OCI-LY1 (cell line): ENCODE data around the gene C16orf90.
"Not testable (repeated sequence)": the region's sequence is repeated elsewhere in the genome, so short reads cannot be mapped to it uniquely, and the experiment has no call there.

ENCODE experiments used
- H2AFZ ChIP-seq: fragments of 200-600 bp; sonication (generic), shearing (Covaris generic); 2 replicates; pipeline ENCODE4 v1.6.0; 2014; ENCODE audit warnings: antibody characterized with exemption, mild to moderate bottlenecking, low read length
- H3F3A ChIP-seq: fragments of 200-600 bp; sonication (generic), shearing (Covaris generic); 2 replicates; pipeline ENCODE4 v1.6.0; 2014; ENCODE audit warnings: mild to moderate bottlenecking, antibody characterized with exemption, low read length, moderate library complexity; ENCODE audit not compliant: insufficient read depth
- H3K27ac ChIP-seq: fragments of 200-600 bp; sonication (generic); 2 replicates; pipeline ENCODE4 v1.5.1; 2014; ENCODE audit warnings: low read length, mixed run types, mild to moderate bottlenecking, low read depth; ENCODE audit not compliant: poor library complexity, severe bottlenecking
- H3K27me3 ChIP-seq: fragments of 200-600 bp; sonication (generic); 2 replicates; pipeline ENCODE4 v1.6.0; 2014; ENCODE audit warnings: antibody characterized with exemption, mild to moderate bottlenecking, low read length, moderate library complexity; ENCODE audit not compliant: insufficient read depth
- H3K36me3 ChIP-seq: fragments of 200-600 bp; sonication (generic); 2 replicates; pipeline ENCODE4 v1.6.1; 2014; ENCODE audit warnings: mild to moderate bottlenecking, antibody characterized with exemption, low read length, moderate library complexity, mixed read lengths; ENCODE audit not compliant: insufficient read depth
- H3K4me1 ChIP-seq: fragments of 200-600 bp; sonication (generic); 2 replicates; pipeline ENCODE4 v1.5.1; 2014; ENCODE audit warnings: mild to moderate bottlenecking, low read length, moderate library complexity; ENCODE audit not compliant: insufficient read depth, severe bottlenecking
- H3K4me2 ChIP-seq: fragments of 200-600 bp; sonication (generic), shearing (Covaris generic); 2 replicates; pipeline ENCODE4 v1.6.1; 2014; ENCODE audit warnings: low read length
- H3K4me3 ChIP-seq: fragments of 200-600 bp; sonication (generic); 2 replicates; pipeline ENCODE4 v1.5.1; 2014; ENCODE audit warnings: low read length, low read depth, mild to moderate bottlenecking, mixed read lengths; ENCODE audit not compliant: poor library complexity, severe bottlenecking
- H3K79me2 ChIP-seq: fragments of 200-600 bp; shearing (Covaris generic); 2 replicates; pipeline ENCODE4 v1.6.1; 2016; ENCODE audit warnings: mixed run types, low read length, mixed read lengths; ENCODE audit not compliant: insufficient read depth
- H3K9ac ChIP-seq: fragments of 200-600 bp; sonication (generic), shearing (Covaris generic); 2 replicates; pipeline ENCODE4 v1.6.1; 2014; ENCODE audit warnings: mild to moderate bottlenecking, low read length, mixed read lengths
- H3K9me2 ChIP-seq: fragments of 200-600 bp; sonication (generic), shearing (Covaris generic); 2 replicates; pipeline ENCODE4 v1.6.1; 2014; ENCODE audit warnings: low read depth, mild to moderate bottlenecking, low read length, mixed read lengths
- H3K9me3 ChIP-seq: fragments of 200-600 bp; shearing (Covaris generic); 2 replicates; pipeline ENCODE4 v1.6.1; 2014; ENCODE audit warnings: low read length, mixed read lengths
- H4K20me1 ChIP-seq: fragments of 200-600 bp; sonication (generic), shearing (Covaris generic); 2 replicates; pipeline ENCODE4 v1.6.0; 2016; ENCODE audit warnings: mild to moderate bottlenecking, low read length; ENCODE audit not compliant: insufficient read depth
- EZH2 ChIP-seq: fragments of 200-600 bp; sonication (generic), shearing (Covaris generic); IDR thresholded peaks from 2 replicates; pipeline ENCODE4 v1.8.0; 2017; ENCODE audit warnings: borderline replicate concordance, mixed run types, mild to moderate bottlenecking, antibody characterized with exemption, low read length, moderate library complexity, mixed read lengths
- TF ChIP-seq, protein P1 (sequence below): fragments of 200-600 bp; sonication (generic), shearing (Covaris generic); IDR thresholded peaks from 2 replicates; pipeline ENCODE4 v1.5.1; 2017; ENCODE audit warnings: mild to moderate bottlenecking, antibody characterized with exemption, low read length, moderate library complexity, mixed read lengths

C16orf90 gene

DNA sequence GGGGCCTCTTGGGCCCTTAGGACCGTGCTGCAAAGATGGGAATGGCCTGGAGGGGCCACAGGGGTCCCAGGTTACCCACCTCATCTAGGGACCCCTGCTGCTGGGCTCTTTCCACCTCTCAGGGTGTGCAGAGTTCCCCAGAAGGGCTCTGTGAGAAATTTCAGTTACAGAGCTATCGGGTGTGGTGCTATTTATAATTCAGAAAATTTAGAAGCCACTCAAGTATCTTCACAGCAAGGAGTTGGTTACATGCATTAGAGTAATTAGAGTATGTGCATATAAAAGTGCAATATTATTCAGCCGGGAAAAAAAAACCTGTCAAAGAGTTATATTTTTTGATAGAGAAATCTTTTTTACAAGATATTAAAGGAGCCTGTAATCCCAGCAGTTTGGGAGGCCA lies 18.9 kb downstream of the C16orf90 start:
- no peaks in the 10 kb centered on the region for H3F3A ChIP-seq
- H3K4me2 ChIP-seq, result no peak overlapping the region
- no peaks in the 10 kb centered on the region for H3K79me2 ChIP-seq
- no peaks in the 10 kb centered on the region for H3K27me3 ChIP-seq
- no peak for TF ChIP-seq EZH2
- 0 out of 2 replicates have a peak, but pooled peaks cover 3% of the 10 kb centered on the region for H3K9me3 ChIP-seq
- no peak overlapping the region for H2AFZ ChIP-seq
- H3K36me3 ChIP-seq, result peaks cover 22% of the 10 kb centered on the region
- no peak overlapping the region for H3K9ac ChIP-seq
- no peaks in the 10 kb centered on the region for H4K20me1 ChIP-seq
- no peaks in the 10 kb centered on the region for H3K9me2 ChIP-seq
- no peaks in the 10 kb centered on the region for H3K4me1 ChIP-seq
- H3K27ac ChIP-seq, result no peak overlapping the region
- no peak overlapping the region for H3K4me3 ChIP-seq

DNA sequence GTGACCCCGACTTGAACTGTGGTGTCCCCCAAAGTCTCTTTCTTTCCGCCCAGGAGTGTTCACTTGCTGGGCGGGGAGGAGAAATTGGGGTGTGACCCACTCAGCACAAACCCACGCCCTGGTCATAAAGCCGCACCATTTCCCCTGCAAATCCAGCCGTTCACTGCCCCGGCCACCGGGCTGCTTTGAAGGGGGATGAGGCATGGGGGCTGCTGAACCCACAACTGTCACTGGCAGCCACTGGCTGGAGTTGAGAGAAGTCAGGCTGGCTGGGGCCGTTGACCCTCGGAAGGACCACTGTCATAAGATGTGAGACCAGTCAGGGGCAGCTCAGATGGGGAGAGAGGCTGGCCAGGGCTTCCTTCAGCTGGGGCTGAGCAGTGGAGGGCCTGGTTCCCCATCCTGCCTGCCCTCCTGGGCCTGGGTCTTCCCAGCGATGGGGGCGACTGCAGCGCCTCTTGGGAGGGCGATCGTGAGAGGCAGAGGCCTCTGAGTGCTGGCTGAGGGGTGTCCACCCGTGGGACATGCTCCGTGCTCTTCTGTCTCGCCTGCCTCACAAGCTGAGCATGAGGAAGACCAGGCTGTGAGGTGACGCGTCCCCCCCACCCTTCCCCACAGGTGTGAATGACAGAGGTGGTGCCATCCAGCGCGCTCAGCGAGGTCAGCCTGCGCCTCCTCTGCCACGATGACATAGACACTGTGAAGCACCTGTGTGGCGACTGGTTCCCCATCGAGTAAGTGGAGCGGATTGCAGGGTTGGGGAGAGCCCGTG lies 19.5 kb downstream of the C16orf90 start:
- Histone ChIP-seq H3K27me3 (no peaks in the 10 kb centered on the region), H3K79me2 (peaks cover 2% of the 10 kb centered on the region; the same call in 1 of the 2 replicates), H3K4me1 (no peaks in the 10 kb centered on the region), H3F3A (no peaks in the 10 kb centered on the region), H2AFZ (no peak overlapping the region), H4K20me1 (no peaks in the 10 kb centered on the region), H3K9ac (no peak overlapping the region), H3K4me3 (no peak overlapping the region), H3K4me2 (no peak overlapping the region), H3K9me3 (0 out of 2 replicates have a peak, but pooled peaks cover 3% of the 10 kb centered on the region), H3K9me2 (no peaks in the 10 kb centered on the region), H3K36me3 (peaks cover 16% of the 10 kb centered on the region), H3K27ac (no peak overlapping the region)
- TF ChIP-seq, protein P1, sequence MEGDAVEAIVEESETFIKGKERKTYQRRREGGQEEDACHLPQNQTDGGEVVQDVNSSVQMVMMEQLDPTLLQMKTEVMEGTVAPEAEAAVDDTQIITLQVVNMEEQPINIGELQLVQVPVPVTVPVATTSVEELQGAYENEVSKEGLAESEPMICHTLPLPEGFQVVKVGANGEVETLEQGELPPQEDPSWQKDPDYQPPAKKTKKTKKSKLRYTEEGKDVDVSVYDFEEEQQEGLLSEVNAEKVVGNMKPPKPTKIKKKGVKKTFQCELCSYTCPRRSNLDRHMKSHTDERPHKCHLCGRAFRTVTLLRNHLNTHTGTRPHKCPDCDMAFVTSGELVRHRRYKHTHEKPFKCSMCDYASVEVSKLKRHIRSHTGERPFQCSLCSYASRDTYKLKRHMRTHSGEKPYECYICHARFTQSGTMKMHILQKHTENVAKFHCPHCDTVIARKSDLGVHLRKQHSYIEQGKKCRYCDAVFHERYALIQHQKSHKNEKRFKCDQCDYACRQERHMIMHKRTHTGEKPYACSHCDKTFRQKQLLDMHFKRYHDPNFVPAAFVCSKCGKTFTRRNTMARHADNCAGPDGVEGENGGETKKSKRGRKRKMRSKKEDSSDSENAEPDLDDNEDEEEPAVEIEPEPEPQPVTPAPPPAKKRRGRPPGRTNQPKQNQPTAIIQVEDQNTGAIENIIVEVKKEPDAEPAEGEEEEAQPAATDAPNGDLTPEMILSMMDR, result no peak
- no peak for TF ChIP-seq EZH2

DNA sequence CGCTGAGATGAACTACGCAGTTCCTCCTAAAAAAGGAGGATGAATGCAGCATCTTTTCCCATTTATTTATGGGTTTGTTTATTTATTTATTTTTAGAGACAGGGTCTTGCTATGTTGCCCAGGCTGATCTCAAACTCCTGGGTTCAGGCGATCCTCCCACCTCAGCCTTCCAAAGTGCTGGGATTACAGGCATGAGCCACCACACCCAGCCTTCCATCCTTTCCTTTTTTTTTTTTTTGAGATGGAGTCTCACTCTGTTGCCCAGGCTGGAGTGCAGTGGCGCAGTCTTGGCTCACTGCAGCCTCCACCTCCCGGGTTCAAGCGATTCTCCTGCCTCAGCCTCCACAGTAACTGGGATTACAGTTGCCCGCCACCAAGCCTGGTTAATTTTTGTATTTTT lies 20.4 kb downstream of the C16orf90 start:
- not testable (repeated sequence) for H3K27ac ChIP-seq, H3F3A ChIP-seq, H3K79me2 ChIP-seq, H4K20me1 ChIP-seq, H2AFZ ChIP-seq, H3K9me3 ChIP-seq, H3K27me3 ChIP-seq, H3K9me2 ChIP-seq, H3K4me1 ChIP-seq, H3K4me2 ChIP-seq, H3K9ac ChIP-seq, H3K4me3 ChIP-seq
- H3K36me3 ChIP-seq, result peaks cover 15% of the 10 kb centered on the region

DNA sequence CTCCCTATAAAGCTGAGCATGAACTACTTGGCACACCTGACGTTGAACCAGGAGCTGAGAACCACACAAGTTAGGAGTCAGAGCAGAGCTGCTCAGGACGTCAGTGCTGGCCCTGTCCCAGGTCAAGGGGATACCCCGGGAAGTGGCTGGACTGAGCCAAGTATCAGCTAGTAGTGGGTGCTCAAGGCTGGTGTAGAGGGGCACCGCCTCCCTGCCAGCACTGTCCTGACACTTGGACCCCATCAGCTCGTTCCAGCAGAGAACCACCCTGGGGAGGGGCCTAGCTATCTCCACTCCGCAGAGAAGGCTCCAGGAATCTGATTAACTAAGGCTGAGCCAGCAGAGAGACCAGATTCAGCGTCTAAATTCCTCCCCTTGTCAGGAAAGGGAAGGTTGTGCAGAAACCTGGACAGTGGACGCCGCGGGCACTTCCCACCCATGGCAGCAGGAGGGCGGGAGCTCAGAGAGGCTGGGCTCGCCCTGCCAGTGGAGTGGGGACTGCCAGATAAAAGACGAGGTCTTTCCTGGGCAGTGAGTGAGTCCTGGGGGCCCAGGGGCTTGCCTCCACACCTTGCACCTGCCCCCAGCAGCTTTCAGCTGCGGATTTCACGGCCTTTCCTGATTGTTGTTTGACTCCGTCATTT lies 21.0 kb downstream of the C16orf90 start:
- no peaks in the 10 kb centered on the region for H4K20me1 ChIP-seq
- H3K9me3 ChIP-seq, result 0 out of 2 replicates have a peak, but pooled peaks cover 3% of the 10 kb centered on the region
- no peaks in the 10 kb centered on the region for H3K27me3 ChIP-seq
- H3K27ac ChIP-seq, result no peak overlapping the region
- H3K4me3 ChIP-seq, result no peak overlapping the region
- peaks cover 5% of the 10 kb centered on the region; the same call in 1 of the 2 replicates for H3K79me2 ChIP-seq
- H2AFZ ChIP-seq, result no peak overlapping the region
- H3K36me3 ChIP-seq, result peaks cover 11% of the 10 kb centered on the region
- no peak overlapping the region for H3K9ac ChIP-seq
- H3K4me2 ChIP-seq, result no peak overlapping the region
- no peak for TF ChIP-seq EZH2
- TF ChIP-seq, protein P1, result no peak
- no peaks in the 10 kb centered on the region for H3F3A ChIP-seq
- no peaks in the 10 kb centered on the region for H3K9me2 ChIP-seq
- H3K4me1 ChIP-seq, result no peaks in the 10 kb centered on the region

DNA sequence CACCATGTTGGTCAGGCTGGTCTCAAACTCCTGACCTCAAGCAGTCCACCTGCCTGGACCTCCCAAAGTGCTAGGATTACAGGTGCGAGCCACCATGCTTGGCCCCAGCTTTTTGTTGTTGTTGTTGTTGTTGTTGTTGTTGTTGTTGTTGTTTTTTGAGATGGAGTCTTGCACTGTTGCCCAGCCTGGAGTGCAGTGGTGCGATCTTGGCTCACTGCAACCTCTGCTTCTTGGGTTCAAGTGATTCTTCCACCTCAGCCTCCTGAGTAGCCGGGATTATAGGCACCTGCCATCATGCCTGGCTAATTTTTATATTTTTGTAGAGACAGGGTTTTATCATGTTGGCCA lies 21.7 kb downstream of the C16orf90 start:
- H3K27ac ChIP-seq, H3K79me2 ChIP-seq, H3F3A ChIP-seq, H3K4me2 ChIP-seq, H3K4me3 ChIP-seq, H3K36me3 ChIP-seq, H3K9me3 ChIP-seq, H3K9ac ChIP-seq, H2AFZ ChIP-seq, H3K4me1 ChIP-seq, H3K9me2 ChIP-seq, H3K27me3 ChIP-seq, H4K20me1 ChIP-seq: not testable (repeated sequence)
